Measurements from ENCODE around the gene TPM3.

The TPM3 gene

DNA sequence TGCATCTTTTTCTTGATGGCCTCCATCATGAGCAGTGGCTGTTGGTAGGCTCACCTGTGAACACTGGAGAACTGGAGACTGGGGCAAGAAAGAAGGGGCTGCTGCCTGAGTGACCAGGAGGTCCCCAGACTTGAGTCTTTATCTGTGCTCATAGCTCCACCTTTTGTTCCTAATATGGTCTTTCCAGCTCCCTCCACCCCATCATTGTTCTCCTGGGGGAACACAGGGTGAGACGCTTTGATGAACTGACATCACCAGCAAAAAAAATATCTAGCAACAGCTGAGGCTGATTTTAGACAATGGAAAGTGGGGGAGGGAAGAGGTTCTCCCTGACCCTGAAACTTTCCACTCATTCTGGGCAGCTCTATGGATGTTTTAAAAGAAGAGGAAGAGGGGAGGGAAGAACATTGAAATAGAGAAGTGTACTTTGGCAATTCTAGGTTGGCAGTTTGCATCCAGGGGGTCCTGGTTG lies at the start of gene TPM3:
Gene TPM3 (minus strand): TSS at position 111 of the 472 bp plus-strand sequence. CDS start 82 bp downstream, at position 29.
- Histone ChIP-seq H3K4me3 (ENCODE audit: severe bottlenecking) (no peak within 1 kb of the TSS), H3K27me3 (ENCODE audit: insufficient read depth, poor library complexity, severe bottlenecking) (no peaks in the 10 kb centered on the region), H3K36me3 (ENCODE audit: low read depth) (no peaks in the 10 kb centered on the region), H3K27ac (ENCODE audit: poor library complexity, severe bottlenecking) (no peak within 1 kb of the TSS), H3K9me3 (ENCODE audit: severe bottlenecking) (no peaks in the 10 kb centered on the region), H3K4me1 (ENCODE audit: insufficient read depth, poor library complexity, severe bottlenecking) (peaks cover 7% of the 10 kb centered on the region)
- DNase-seq (ENCODE audit: low spot score) (no peak), ATAC-seq (ENCODE audit: low read depth) (no peak)
- TF ChIP-seq, protein P1, sequence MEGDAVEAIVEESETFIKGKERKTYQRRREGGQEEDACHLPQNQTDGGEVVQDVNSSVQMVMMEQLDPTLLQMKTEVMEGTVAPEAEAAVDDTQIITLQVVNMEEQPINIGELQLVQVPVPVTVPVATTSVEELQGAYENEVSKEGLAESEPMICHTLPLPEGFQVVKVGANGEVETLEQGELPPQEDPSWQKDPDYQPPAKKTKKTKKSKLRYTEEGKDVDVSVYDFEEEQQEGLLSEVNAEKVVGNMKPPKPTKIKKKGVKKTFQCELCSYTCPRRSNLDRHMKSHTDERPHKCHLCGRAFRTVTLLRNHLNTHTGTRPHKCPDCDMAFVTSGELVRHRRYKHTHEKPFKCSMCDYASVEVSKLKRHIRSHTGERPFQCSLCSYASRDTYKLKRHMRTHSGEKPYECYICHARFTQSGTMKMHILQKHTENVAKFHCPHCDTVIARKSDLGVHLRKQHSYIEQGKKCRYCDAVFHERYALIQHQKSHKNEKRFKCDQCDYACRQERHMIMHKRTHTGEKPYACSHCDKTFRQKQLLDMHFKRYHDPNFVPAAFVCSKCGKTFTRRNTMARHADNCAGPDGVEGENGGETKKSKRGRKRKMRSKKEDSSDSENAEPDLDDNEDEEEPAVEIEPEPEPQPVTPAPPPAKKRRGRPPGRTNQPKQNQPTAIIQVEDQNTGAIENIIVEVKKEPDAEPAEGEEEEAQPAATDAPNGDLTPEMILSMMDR (IDR thresholded peaks at IDR 0.05; ENCODE audit: poor library complexity, severe bottlenecking) = no peak

DNA sequence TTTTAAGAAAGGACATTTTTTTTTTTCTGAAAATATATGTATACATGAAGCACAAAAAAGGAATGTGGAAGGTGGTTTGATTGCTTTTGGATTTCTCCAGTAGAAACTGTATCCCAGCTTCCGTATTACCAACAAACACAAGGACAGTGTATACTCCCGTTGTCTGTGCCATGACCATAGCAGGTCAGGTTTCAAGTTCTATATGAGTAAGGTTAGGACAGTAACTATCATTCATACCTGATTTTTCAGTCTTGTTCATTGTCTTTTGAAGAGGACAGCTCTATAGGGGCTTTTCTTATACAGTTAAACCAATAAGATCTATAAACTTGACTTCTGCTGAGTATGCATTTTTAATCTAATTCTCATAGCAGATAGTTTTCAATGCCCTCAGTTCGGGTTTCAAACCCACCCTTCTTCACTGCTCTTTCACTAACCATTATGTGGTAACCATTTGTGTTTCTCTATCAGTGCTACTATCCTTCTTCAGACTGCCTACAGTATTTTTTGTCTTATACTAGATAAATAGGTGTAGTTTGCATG lies 48.5 kb upstream of the TPM3 start:
- Histone ChIP-seq H3K36me3 (ENCODE audit: low read depth) (peaks cover 97% of the 10 kb centered on the region), H3K4me1 (ENCODE audit: insufficient read depth, poor library complexity, severe bottlenecking) (no peaks in the 10 kb centered on the region), H3K27ac (ENCODE audit: poor library complexity, severe bottlenecking) (no peak overlapping the region), H3K27me3 (ENCODE audit: insufficient read depth, poor library complexity, severe bottlenecking) (no peaks in the 10 kb centered on the region), H3K4me3 (ENCODE audit: severe bottlenecking) (no peak overlapping the region), H3K9me3 (ENCODE audit: severe bottlenecking) (no peaks in the 10 kb centered on the region)
- ATAC-seq (ENCODE audit: low read depth) (no peak), DNase-seq (ENCODE audit: low spot score) (no peak)
- TF ChIP-seq, protein P1 (IDR thresholded peaks at IDR 0.05; ENCODE audit: poor library complexity, severe bottlenecking) = no peak

DNA sequence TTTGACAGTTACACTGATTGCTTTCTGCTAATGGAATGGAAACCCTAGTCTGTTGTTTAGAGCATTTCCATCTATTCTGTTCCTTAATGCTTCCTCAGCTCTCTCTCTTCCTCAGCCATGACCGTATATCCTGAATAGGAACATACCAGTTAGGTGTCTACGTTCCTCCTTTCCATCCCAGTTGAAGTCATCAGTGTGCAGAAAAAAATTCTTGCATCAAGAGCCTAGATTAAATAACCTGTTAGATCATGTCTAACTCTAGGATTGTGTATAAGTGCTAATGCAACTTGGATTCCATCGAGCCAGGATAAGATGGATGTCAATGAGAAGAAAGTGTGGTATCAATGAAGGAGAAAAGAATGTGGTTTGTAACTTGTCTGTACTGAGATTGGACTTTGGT lies 47.6 kb upstream of the TPM3 start:
- peaks cover 97% of the 10 kb centered on the region for H3K36me3 ChIP-seq (ENCODE audit: low read depth)
- H3K9me3 ChIP-seq (ENCODE audit: severe bottlenecking) = no peaks in the 10 kb centered on the region
- no peaks in the 10 kb centered on the region for H3K4me1 ChIP-seq (ENCODE audit: insufficient read depth, poor library complexity, severe bottlenecking)
- DNase-seq (ENCODE audit: low spot score) = no peak
- TF ChIP-seq, protein P1 (IDR thresholded peaks at IDR 0.05; ENCODE audit: poor library complexity, severe bottlenecking) = no peak
- H3K4me3 ChIP-seq (ENCODE audit: severe bottlenecking) = no peak overlapping the region
- no peaks in the 10 kb centered on the region for H3K27me3 ChIP-seq (ENCODE audit: insufficient read depth, poor library complexity, severe bottlenecking)
- H3K27ac ChIP-seq (ENCODE audit: poor library complexity, severe bottlenecking) = no peak overlapping the region
- no peak for ATAC-seq (ENCODE audit: low read depth)

DNA sequence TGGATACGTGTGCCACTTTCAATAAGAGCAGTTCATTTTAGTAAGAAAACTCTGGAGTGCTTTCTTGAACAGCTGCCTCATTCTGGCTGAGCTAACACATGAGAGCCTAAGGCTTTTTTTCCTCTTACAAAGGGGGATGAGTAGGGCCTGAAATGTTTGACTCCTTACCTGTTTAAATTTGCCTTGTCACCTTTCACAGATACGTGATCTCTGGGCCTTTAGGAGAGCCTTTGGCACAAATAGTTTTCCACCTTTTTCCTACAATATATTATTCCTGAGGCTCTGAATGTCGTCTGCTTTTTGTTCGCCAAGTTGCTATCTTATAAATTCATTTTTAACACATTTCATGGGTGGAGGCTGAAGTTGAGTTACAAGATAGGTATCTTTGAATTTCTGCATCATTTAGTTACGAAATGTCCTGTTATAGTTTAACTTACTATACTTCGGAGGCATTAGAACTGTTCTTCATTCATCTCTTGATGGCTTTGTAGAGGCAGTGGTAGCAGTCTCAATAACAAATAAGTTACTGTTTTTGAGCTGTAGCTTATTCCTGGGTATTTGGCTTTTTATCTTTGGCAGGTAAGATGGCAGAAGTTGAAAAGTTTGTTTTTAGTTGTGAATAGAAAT lies 46.1 kb upstream of the TPM3 start:
- no peaks in the 10 kb centered on the region for H3K4me1 ChIP-seq (ENCODE audit: insufficient read depth, poor library complexity, severe bottlenecking)
- no peak overlapping the region for H3K27ac ChIP-seq (ENCODE audit: poor library complexity, severe bottlenecking)
- ATAC-seq (ENCODE audit: low read depth) (no peak), DNase-seq (ENCODE audit: low spot score) (no peak)
- peaks cover 96% of the 10 kb centered on the region for H3K36me3 ChIP-seq (ENCODE audit: low read depth)
- H3K4me3 ChIP-seq (ENCODE audit: severe bottlenecking) = no peak overlapping the region
- H3K27me3 ChIP-seq (ENCODE audit: insufficient read depth, poor library complexity, severe bottlenecking) = no peaks in the 10 kb centered on the region
- H3K9me3 ChIP-seq (ENCODE audit: severe bottlenecking) = no peaks in the 10 kb centered on the region
- TF ChIP-seq, protein P1 (IDR thresholded peaks at IDR 0.05; ENCODE audit: poor library complexity, severe bottlenecking) = no peak

DNA sequence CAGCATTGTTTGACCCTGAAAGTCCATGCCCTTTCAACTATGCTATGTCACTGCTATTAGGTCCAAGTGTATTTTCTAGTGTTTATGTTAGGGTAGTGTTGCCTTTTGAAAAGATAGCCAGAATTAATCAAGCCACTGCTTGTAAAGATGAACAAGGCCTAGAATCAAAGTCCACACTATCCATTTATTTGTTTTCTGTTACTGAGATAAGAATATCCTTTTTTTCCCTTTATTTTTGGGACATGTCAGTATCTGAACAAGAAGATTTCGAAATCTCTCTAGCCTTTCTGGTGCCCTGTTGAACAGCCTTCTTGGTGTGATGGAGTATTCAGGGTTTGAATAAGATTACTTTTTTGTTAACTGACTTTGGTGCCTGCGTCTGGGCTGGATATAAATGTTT lies 45.5 kb upstream of the TPM3 start:
- DNase-seq (ENCODE audit: low spot score) (no peak), ATAC-seq (ENCODE audit: low read depth) (no peak)
- Histone ChIP-seq H3K4me3 (ENCODE audit: severe bottlenecking) (no peak overlapping the region), H3K27ac (ENCODE audit: poor library complexity, severe bottlenecking) (no peak overlapping the region), H3K4me1 (ENCODE audit: insufficient read depth, poor library complexity, severe bottlenecking) (no peaks in the 10 kb centered on the region), H3K27me3 (ENCODE audit: insufficient read depth, poor library complexity, severe bottlenecking) (no peaks in the 10 kb centered on the region), H3K9me3 (ENCODE audit: severe bottlenecking) (no peaks in the 10 kb centered on the region), H3K36me3 (ENCODE audit: low read depth) (peaks cover 96% of the 10 kb centered on the region)
- TF ChIP-seq, protein P1 (IDR thresholded peaks at IDR 0.05; ENCODE audit: poor library complexity, severe bottlenecking) = no peak

Measured in RWPE2 (cell line).